Trophoblast cell (in vitro differentiated cells and primary cell): ENCODE results near the gene NLGN3.
A peak's percentile ranks its signal among the peaks of the same experiment; 100 is the strongest.

Experiments
- DNase-seq, 2 donors: peaks; one replicate each; pipeline ENCODE4 v3.0.0-alpha.2; 2016
- H2AFZ ChIP-seq: 2 replicates; pipeline ENCODE4 v1.6.1; 2013; ENCODE audit warnings: low read length, moderate library complexity, mild to moderate bottlenecking; ENCODE audit not compliant: insufficient read depth, poor library complexity
- H2AK5ac ChIP-seq: 2 replicates; pipeline ENCODE4 v1.6.1; 2013; ENCODE audit warnings: mild to moderate bottlenecking, low read length
- H2BK120ac ChIP-seq: 2 replicates; pipeline ENCODE4 v1.6.1; 2013; ENCODE audit warnings: low read length, mild to moderate bottlenecking, moderate library complexity; ENCODE audit not compliant: insufficient read depth, poor library complexity
- H2BK12ac ChIP-seq: 2 replicates; pipeline ENCODE4 v1.6.1; 2013; ENCODE audit warnings: mild to moderate bottlenecking, low read length, moderate library complexity
- H2BK5ac ChIP-seq: 2 replicates; pipeline ENCODE4 v1.6.1; 2013; ENCODE audit warnings: low read length, low read depth, moderate library complexity, mild to moderate bottlenecking; ENCODE audit not compliant: poor library complexity
- H3K14ac ChIP-seq: 2 replicates; pipeline ENCODE4 v1.6.1; 2013; ENCODE audit warnings: mild to moderate bottlenecking, low read length
- H3K18ac ChIP-seq: 2 replicates; pipeline ENCODE4 v1.6.1; 2013; ENCODE audit warnings: mild to moderate bottlenecking, low read length
- H3K23ac ChIP-seq: 2 replicates; pipeline ENCODE4 v1.6.1; 2013; ENCODE audit warnings: low read length
- H3K27ac ChIP-seq: 2 replicates; pipeline ENCODE4 v1.5.1; 2013; ENCODE audit warnings: low read depth, mild to moderate bottlenecking, inconsistent platforms, low read length, moderate library complexity
- H3K27me3 ChIP-seq: 2 replicates; pipeline ENCODE4 v1.6.1; 2013; ENCODE audit warnings: inconsistent platforms, mild to moderate bottlenecking, low read length, moderate library complexity; ENCODE audit not compliant: insufficient read depth
- H3K36me3 ChIP-seq, 2 experiments: 1 replicate in 1 of 2; 2 replicates in 1 of 2; pipeline ENCODE4 v1.6.1; 2013; ENCODE audit warnings: low read length in 2 of 2, mild to moderate bottlenecking in 2 of 2, moderate library complexity in 1 of 2; ENCODE audit not compliant: insufficient read depth in 2 of 2, control insufficient read depth in 1 of 2
- H3K4ac ChIP-seq: 2 replicates; pipeline ENCODE4 v1.6.1; 2013; ENCODE audit warnings: low read depth, mild to moderate bottlenecking, low read length, moderate library complexity
- H3K4me1 ChIP-seq, 2 experiments: 1 replicate in 1 of 2; 2 replicates in 1 of 2; pipeline ENCODE4 v1.6.1; 2013; ENCODE audit warnings: low read length in 2 of 2, mild to moderate bottlenecking in 2 of 2, moderate library complexity in 1 of 2; ENCODE audit not compliant: insufficient read depth in 2 of 2, control insufficient read depth in 1 of 2
- H3K4me2 ChIP-seq: 2 replicates; pipeline ENCODE4 v1.6.1; 2013; ENCODE audit warnings: inconsistent platforms, mild to moderate bottlenecking, low read length, moderate library complexity
- H3K4me3 ChIP-seq: 2 replicates; pipeline ENCODE4 v1.5.1; 2013; ENCODE audit warnings: mild to moderate bottlenecking, low read depth, low read length, inconsistent platforms
- H3K79me1 ChIP-seq: one replicate; pipeline ENCODE4 v1.6.1; 2013; ENCODE audit warnings: low read length
- H3K79me2 ChIP-seq: 2 replicates; pipeline ENCODE4 v1.6.1; 2013; ENCODE audit warnings: low read length, mild to moderate bottlenecking; ENCODE audit not compliant: control insufficient read depth, insufficient read depth, poor library complexity
- H3K9ac ChIP-seq: 2 replicates; pipeline ENCODE4 v1.6.1; 2013; ENCODE audit warnings: mild to moderate bottlenecking, low read length
- H3K9me3 ChIP-seq: 2 replicates; pipeline ENCODE4 v1.6.1; 2013; ENCODE audit warnings: low read depth, mild to moderate bottlenecking, control low read depth, inconsistent platforms, low read length; ENCODE audit not compliant: insufficient read depth
- H4K12ac ChIP-seq: 2 replicates; pipeline ENCODE4 v1.6.1; 2013; ENCODE audit warnings: low read depth, mild to moderate bottlenecking, low read length, moderate library complexity
- H4K8ac ChIP-seq: 2 replicates; pipeline ENCODE4 v1.6.1; 2013; ENCODE audit warnings: low read depth, mild to moderate bottlenecking, low read length, moderate library complexity
- H4K91ac ChIP-seq: one replicate; pipeline ENCODE4 v1.6.1; 2013; ENCODE audit warnings: low read depth, mild to moderate bottlenecking, low read length, moderate library complexity
- WGBS: extraction: QIAGEN DNeasy Blood & Tissue Kit; methylation state at CpG from one replicate; pipeline ENCODE4 v1.1.7; 2013; ENCODE audit warnings: missing lambda C conversion rate; ENCODE audit not compliant: insufficient read length, insufficient coverage; ENCODE audit errors: extremely low coverage; 5-methylcytosine and 5-hydroxymethylcytosine counted together

NLGN3 gene

GRCh38 chrX:71118985-71119535, 25.6 kb upstream of the NLGN3 start:
- Histone ChIP-seq H3K14ac (no peak overlapping the region), H4K8ac (no peak overlapping the region), H2BK120ac (peak overlapping the region; percentile 62), H3K79me1 (peaks cover 5% of the 10 kb centered on the region), H3K36me3 (peaks cover 21 to 39% of the 10 kb centered on the region in 2 experiments), H3K4me1 (peaks cover 2 to 12% of the 10 kb centered on the region in 2 experiments), H3K4me3 (peak overlapping the region; percentile 81), H4K12ac (no peak overlapping the region), H2BK12ac (no peak overlapping the region), H3K4me2 (peak overlapping the region; percentile 64), H3K9me3 (no peaks in the 10 kb centered on the region), H2BK5ac (peak overlapping the region; percentile 53), H4K91ac (peak overlapping the region; percentile 96), H2AK5ac (peak overlapping the region; percentile 83), H3K9ac (no peak overlapping the region), H3K27me3 (no peaks in the 10 kb centered on the region), H3K23ac (no peak overlapping the region), H2AFZ (no peak overlapping the region), H3K18ac (peak overlapping the region; percentile 84), H3K79me2 (peaks cover 3% of the 10 kb centered on the region), H3K27ac (no peak overlapping the region), H3K4ac (peak overlapping the region; percentile 64)
- WGBS = no CpG with 5 or more reads among the region's 17 CpGs
- no peak for DNase-seq

DNA sequence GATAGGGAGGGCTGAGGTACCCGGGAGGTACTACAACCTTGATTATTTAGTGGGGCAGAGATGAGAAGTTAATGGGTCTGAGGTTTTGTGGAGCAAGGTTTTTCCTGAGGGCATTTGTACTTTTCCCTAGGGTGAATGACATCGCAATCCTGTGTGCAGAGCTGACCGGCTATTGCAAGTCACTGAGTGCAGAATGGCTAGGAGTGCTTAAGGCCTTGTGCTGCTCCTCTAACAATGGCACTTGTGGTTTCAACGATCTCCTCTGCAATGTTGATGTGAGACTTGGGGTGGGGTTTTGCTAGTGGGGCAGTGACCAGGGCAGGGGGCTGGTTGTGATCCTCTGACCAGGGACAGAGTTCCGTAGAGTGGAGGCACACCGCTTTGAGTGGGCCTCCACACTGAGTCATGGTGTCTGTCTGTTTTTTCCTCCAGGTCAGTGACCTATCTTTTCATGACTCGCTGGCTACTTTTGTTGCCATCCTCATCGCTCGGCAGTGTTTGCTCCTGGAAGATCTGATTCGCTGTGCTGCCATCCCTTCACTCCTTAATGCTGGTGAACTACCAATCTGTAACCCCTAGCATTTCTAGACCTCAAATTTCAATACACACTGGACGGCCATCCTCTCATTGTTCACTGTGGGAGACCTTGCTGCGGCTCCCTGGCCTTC, 16.3 kb upstream of the NLGN3 start:
- no peak overlapping the region for H3K14ac ChIP-seq
- no peak overlapping the region for H3K18ac ChIP-seq
- DNase-seq = peak in 1 of 2 donors; percentile 29
- no peak overlapping the region for H2BK12ac ChIP-seq
- no CpG with 5 or more reads among the region's 12 CpGs for WGBS
- H3K27me3 ChIP-seq = no peaks in the 10 kb centered on the region
- H3K36me3 ChIP-seq = peaks cover 65 to 90% of the 10 kb centered on the region in 2 experiments
- H3K27ac ChIP-seq = peak overlapping the region; percentile 70
- H3K4me3 ChIP-seq = no peak overlapping the region
- no peak overlapping the region for H3K9ac ChIP-seq
- peaks cover 2% of the 10 kb centered on the region for H3K79me2 ChIP-seq
- H2AK5ac ChIP-seq = no peak overlapping the region
- no peak overlapping the region for H3K4ac ChIP-seq
- H2BK120ac ChIP-seq = no peak overlapping the region
- no peak overlapping the region for H2AFZ ChIP-seq
- H3K23ac ChIP-seq = no peak overlapping the region
- H3K79me1 ChIP-seq = peaks cover 2% of the 10 kb centered on the region
- no peak overlapping the region for H4K12ac ChIP-seq
- no peak overlapping the region for H2BK5ac ChIP-seq
- H3K4me2 ChIP-seq = no peak overlapping the region
- peak overlapping the region; percentile 43 for H4K91ac ChIP-seq
- H3K9me3 ChIP-seq = no peaks in the 10 kb centered on the region
- H3K4me1 ChIP-seq = peaks cover 18 to 20% of the 10 kb centered on the region in 2 experiments
- no peak overlapping the region for H4K8ac ChIP-seq

DNA sequence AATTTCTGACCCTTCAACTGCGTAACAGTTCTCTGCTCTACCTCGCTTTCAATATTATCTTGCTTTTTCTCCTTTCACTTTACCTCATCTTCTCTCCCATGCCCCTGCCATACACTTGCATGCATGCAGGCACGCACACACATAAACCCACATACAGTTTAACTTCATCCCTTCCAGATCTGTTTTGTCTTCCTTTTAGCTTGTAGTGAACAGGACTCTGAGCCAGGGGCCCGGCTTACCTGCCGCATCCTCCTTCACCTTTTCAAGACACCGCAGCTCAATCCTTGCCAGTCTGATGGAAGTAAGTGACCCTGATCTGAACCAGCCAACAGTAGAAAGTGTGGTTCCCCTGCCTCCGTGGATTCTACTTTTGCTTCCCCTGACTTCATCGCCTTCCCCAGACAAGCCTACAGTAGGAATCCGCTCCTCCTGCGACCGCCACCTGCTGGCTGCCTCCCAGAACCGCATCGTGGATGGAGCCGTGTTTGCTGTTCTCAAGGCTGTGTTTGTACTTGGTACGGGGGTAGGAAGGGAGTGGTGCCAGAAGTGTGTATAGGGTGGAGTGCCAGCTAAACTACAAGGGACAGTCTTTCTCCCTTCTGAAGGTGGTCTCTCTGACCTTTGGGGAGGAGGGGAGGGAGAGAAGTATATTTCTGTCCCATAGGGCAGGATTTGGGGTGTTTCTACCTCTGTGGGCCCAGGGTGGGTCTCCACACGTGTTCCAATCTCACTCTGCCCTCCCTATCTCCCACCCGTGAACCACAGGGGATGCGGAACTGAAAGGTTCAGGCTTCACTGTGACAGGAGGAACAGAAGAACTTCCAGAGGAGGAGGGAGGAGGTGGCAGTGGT, 15.5 kb upstream of the NLGN3 start:
- Histone ChIP-seq H2BK5ac (no peak overlapping the region), H3K9ac (no peak overlapping the region), H4K12ac (peak overlapping the region; percentile 39), H3K79me2 (peaks cover 2% of the 10 kb centered on the region), H3K9me3 (no peaks in the 10 kb centered on the region), H2BK12ac (peak overlapping the region; percentile 62), H2AFZ (no peak overlapping the region), H3K23ac (no peak overlapping the region), H2BK120ac (no peak overlapping the region), H3K27ac (peak overlapping the region; percentile 70), H3K4me2 (peak overlapping the region; percentile 23), H3K18ac (no peak overlapping the region), H3K4me3 (no peak overlapping the region), H4K8ac (peak overlapping the region; percentile 20), H3K14ac (no peak overlapping the region), H3K27me3 (no peaks in the 10 kb centered on the region), H2AK5ac (no peak overlapping the region), H3K79me1 (peaks cover 2% of the 10 kb centered on the region), H3K4ac (no peak overlapping the region), H3K4me1 (peaks cover 18 to 20% of the 10 kb centered on the region in 2 experiments), H3K36me3 (peaks cover 62 to 88% of the 10 kb centered on the region in 2 experiments), H4K91ac (peak overlapping the region; percentile 43)
- WGBS = no CpG with 5 or more reads among the region's 18 CpGs
- peak; percentile 50 to 70 for DNase-seq

DNA sequence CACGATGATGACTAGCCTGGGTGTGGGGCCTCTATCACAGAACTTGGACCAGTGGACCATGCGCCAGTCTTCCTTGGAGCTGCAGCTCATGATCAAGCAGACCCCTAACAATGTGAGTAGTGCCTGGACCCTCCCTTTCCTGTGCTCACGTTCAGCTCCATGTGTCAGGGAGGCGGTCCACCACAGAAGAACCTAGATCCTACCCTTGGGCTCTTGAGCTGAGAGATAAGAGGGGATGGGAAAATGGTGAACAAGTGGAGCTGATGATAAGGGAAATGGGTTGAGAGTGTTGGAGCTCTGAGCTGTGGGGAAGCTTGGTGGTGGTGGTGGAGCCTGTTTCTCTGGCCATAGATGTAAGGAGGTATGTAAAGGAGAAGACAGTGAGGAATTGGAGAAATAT, 13.1 kb upstream of the NLGN3 start:
- no peak overlapping the region for H2AFZ ChIP-seq
- no peak overlapping the region for H3K23ac ChIP-seq
- H3K27me3 ChIP-seq = no peaks in the 10 kb centered on the region
- H3K14ac ChIP-seq = no peak overlapping the region
- H2BK12ac ChIP-seq = no peak overlapping the region
- peaks cover 61 to 86% of the 10 kb centered on the region in 2 experiments for H3K36me3 ChIP-seq
- peaks cover 2% of the 10 kb centered on the region for H3K79me2 ChIP-seq
- no peak overlapping the region for H3K4me2 ChIP-seq
- H3K4me1 ChIP-seq = peaks cover 18 to 20% of the 10 kb centered on the region in 2 experiments
- peaks cover 2% of the 10 kb centered on the region for H3K79me1 ChIP-seq
- no CpG with 5 or more reads among the region's 4 CpGs for WGBS
- H3K4ac ChIP-seq = no peak overlapping the region
- H3K27ac ChIP-seq = no peak overlapping the region
- no peak overlapping the region for H4K91ac ChIP-seq
- no peak for DNase-seq
- no peak overlapping the region for H4K12ac ChIP-seq
- H3K9me3 ChIP-seq = no peaks in the 10 kb centered on the region
- no peak overlapping the region for H2BK120ac ChIP-seq
- H3K9ac ChIP-seq = no peak overlapping the region
- H2AK5ac ChIP-seq = no peak overlapping the region
- no peak overlapping the region for H3K4me3 ChIP-seq
- H2BK5ac ChIP-seq = no peak overlapping the region
- H4K8ac ChIP-seq = no peak overlapping the region
- H3K18ac ChIP-seq = no peak overlapping the region
